Mammary epithelial cell (primary cell): ENCODE results near the gene PARD3B.

Experiments
- EZH2 ChIP-seq: IDR thresholded peaks from 2 replicates; pipeline ENCODE4 v1.6.1; 2012; ENCODE audit warnings: low read length, inconsistent platforms, borderline replicate concordance
- TF ChIP-seq, protein P1 (sequence below), 2 donors: IDR thresholded peaks in 1 of 2; conservative IDR thresholded peaks in 1 of 2; 2 replicates each; pipeline ENCODE4 v1.5.1; 2011 to 2012; ENCODE audit warnings: inconsistent platforms in 2 of 2, low read length in 2 of 2, mild to moderate bottlenecking in 2 of 2, control low read depth in 1 of 2, low read depth in 1 of 2; ENCODE audit not compliant: insufficient read depth in 1 of 2; ENCODE audit errors: extremely low read depth in 1 of 2

DNA sequence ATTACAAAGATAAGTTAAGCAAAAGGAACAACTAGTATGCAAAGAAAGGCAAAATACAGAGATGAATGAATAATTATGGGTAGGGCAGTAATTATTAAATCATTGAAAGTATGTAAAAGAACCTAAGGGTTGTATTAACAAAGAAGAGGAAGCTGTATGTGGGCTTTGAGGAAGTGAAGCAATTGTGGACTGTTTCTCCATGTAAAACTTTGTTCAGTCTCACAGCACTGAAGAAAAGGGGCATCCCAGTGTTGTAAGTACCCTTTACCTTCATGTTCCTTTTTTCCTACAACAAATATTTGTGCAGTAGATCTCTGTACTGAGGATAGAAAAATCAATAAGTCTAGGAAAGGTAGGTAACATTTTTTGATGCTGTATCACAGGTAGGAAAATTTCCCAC is 748.3 kb downstream of the PARD3B start:
- TF ChIP-seq, protein P1, sequence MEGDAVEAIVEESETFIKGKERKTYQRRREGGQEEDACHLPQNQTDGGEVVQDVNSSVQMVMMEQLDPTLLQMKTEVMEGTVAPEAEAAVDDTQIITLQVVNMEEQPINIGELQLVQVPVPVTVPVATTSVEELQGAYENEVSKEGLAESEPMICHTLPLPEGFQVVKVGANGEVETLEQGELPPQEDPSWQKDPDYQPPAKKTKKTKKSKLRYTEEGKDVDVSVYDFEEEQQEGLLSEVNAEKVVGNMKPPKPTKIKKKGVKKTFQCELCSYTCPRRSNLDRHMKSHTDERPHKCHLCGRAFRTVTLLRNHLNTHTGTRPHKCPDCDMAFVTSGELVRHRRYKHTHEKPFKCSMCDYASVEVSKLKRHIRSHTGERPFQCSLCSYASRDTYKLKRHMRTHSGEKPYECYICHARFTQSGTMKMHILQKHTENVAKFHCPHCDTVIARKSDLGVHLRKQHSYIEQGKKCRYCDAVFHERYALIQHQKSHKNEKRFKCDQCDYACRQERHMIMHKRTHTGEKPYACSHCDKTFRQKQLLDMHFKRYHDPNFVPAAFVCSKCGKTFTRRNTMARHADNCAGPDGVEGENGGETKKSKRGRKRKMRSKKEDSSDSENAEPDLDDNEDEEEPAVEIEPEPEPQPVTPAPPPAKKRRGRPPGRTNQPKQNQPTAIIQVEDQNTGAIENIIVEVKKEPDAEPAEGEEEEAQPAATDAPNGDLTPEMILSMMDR (conservative IDR thresholded peaks at IDR 0.05 in 1 of 2, IDR thresholded peaks at IDR 0.05 in 1 of 2; ENCODE audit: extremely low read depth in 1 of 2, insufficient read depth in 1 of 2, low read depth in 1 of 2, low read length in 2 of 2), result no peak
- no peak for TF ChIP-seq EZH2
